ENCODE data around the gene HP.
A peak's percentile ranks its signal among the peaks of the same experiment; 100 is the strongest.

The HP gene

DNA sequence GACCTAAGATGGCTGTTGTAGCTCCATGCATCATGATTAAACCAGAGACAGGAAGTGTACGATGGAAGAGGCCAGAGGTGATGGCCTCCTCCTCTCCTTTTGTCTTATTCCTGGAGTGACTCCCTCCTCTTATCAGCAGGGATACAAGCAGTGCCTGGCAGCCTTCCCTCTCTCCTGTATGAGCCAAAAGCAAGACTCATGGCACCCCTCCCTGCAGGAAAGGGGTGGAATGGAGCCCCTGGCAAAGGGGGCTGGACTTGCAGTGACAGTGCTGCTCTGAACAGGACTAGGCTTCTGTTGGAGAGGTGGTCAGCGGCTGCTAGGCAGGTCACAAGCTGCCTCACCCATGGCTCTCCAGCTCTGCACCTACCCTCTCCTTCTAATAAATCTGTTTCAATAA is 30.7 kb downstream of the HP start:
- no peak for DNase-seq (ENCODE audit: low read depth in 2 of 2, low spot score in 1 of 2)

DNA sequence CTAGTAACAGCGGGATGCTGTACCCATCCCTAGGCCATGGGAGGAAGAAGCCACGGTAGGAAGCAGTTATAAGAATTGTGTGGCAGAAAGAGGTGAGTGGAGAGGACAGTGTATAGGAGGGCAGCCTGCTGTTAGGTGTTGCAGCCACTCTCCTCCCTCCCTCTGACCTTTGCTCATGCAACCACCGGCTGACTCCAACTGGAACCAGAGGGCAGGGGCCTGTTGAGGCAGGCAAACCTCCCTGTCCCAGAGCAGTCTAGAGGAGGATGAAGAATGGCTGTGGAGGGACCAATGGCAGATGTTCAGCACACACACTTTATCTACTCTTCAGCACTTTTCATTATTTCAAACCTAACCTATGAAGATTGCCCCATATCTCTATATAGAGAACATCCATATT is 36.9 kb downstream of the HP start:
- no peak for DNase-seq (ENCODE audit: low read depth in 2 of 2, low spot score in 1 of 2)

DNA sequence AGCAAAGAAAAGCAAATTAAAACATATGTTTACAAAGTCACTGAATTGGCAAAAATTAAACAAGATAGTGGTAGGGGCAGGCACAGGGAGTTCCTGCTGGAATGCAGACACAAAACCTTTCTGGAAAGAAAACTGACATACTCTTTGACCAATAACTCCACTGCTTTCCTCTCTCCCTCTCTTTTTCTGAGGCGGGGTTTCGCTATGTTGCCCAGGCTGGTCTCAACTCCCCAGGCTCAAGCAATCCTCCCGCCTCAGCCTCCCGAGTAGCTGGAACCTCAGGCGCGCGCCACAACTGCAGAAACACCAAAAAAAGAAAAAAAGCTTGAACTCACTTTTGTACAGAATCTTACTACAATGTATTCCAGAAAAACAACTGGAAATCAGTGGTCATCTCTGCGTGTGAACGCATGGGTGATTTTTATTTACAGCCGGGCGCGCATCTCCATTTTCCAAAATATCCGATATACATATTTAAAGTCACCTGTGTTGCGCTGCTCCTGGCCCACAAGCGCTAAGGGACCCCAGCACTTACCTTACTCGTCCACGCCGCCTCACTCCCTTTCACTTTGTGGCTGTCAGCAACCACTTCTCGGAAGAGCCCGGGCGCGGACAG is 38.6 kb downstream of the HP start:
- DNase-seq (ENCODE audit: low read depth in 2 of 2, low spot score in 1 of 2) = no peak

DNA sequence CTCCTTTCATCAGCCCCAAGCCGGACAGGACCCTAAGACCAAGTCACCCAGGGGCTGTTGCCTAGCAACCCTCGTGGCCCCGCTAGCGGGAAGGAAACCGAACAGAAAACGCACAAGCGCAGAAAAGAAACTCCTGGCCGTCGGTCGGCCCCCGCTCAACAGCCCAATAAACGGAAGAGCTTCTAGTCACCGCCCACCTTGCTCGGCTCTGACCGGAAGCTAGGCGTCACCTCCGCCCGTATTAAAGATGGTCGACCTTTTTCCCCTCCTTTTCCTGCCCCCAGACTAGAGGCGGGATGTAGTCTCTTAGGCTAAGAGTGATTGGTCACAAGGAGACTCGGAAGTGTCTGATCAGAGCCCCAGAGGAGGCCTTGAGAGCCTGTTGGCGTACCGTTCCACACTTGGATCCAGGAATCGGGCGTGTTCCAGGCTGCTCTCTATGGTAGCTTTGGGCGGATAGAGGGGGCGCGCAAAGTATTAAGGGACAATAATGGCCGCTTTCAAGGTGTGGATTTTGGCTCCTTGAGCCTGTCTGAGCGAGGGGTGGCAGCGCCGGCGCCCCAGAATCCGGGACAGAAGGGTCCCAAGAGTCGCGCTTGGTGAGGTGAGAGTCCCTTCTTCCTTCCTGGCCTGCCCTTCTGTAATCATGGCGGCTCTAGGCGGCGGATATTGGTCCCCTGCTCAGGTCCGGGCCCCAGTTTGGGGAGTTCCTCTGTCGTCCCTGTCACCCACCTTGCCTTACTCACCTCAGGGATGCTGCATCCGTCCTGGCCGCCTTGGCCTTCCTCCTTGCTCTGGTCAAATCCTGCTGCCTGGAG is 39.4 kb downstream of the HP start, which contains the start of the genes DHX38 and TXNL4B:
TSS of gene DHX38 (plus strand) at position 400 of the 818 bp plus-strand sequence. CDS start 2,311 bp downstream, outside the sequence.
TSS of gene TXNL4B (minus strand) at position 173 of the 818 bp plus-strand sequence. CDS start 2,871 bp downstream, outside the sequence.
- peak; percentile 83 to 86 for DNase-seq (ENCODE audit: low read depth in 2 of 2, low spot score in 1 of 2)

DNA sequence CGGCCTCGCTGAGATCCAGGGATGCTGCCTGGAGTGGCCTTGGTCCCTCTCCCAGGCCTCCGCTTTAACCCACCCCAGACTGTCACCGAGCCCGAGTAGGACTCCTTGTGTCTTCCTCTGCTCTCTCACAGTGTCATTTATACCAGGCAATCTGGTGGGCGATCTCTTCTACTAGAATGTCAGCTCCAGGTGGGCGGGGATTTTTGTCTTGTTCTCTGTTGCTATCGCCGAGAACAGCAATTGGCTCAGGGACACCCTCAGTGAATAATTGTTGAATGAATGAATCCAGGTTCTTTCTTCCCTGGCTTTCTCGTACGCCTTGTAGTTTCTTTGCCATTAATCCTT is 39.9 kb downstream of the HP start:
- DNase-seq (ENCODE audit: low read depth in 2 of 2, low spot score in 1 of 2) = peak; percentile 27 to 47

DNA sequence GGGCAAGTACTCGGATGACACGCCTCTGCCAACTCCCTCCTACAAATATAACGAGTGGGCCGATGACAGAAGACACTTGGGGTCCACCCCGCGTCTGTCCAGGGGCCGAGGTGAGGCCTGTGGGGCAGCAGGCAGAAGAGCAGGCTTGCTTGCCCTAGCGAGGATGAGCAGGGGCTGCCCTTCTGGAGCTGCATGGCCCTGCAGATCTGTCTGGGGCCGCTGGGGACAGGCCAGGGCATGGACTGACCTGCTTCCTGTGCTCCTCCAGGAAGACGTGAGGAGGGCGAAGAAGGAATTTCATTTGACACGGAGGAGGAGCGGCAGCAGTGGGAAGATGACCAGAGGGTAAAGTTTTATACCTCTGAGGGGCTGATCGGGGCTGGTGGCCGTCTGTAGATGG is 44.6 kb downstream of the HP start:
- DNase-seq (ENCODE audit: low read depth in 2 of 2, low spot score in 1 of 2) = no peak

DNA sequence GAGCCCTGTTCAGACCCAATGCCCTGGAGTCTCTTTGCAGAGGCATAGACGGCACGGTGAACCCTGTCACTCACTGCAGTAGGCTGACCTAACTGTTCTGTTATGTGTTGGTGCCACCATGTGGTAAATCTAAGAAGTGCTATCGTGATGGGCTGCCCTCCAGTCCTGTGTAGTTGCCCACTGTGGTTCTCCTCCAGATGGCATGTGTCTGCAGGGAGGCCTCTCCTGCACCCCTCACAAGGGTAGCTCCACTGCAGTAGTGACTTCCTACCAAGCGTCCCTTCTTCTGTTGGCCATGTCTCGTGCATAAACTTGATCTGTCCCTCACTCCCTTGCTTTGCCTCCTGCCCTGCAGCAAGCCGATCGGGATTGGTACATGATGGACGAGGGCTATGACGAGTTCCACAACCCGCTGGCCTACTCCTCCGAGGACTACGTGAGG is 45.1 kb downstream of the HP start:
- DNase-seq (ENCODE audit: low read depth in 2 of 2, low spot score in 1 of 2) = peak in 1 of 2 donors; percentile 8

DNA sequence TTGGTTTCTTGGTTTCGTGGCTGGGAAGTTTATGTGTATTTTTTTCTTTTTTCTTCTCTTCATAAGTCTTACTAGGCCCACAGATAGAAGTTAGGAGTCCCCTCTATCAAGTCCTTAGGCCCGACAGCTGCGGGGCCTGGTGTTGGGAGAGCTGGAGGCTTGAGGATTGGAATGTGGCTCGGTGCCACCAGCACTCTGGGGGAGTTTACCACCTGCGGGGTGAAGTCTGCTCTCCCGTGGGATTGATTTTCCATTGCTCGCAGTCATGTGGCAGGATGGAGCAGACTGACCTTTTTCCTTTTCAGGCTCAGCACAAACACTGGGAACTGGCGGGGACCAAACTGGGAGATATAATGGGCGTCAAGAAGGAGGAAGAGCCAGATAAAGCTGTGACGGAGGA is 46.9 kb downstream of the HP start:
- no peak for DNase-seq (ENCODE audit: low read depth in 2 of 2, low spot score in 1 of 2)

DNA sequence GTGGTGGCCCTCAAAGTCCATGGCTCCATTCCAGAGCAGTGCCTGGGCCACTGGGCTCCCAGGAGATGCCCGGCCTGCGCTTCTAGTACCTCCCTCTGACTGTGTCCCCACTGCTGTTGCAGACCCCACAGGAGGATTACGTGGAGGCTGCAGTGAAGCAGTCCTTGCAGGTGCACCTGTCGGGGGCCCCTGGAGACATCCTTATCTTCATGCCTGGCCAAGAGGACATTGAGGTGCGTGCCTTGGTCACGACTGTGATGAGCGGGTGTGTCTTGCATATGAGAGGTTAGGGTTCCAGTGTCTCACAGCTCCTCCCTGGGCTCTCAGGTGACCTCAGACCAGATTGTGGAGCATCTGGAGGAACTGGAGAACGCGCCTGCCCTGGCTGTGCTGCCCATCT is 50.6 kb downstream of the HP start:
- DNase-seq (ENCODE audit: low read depth in 2 of 2, low spot score in 1 of 2) = no peak

DNA sequence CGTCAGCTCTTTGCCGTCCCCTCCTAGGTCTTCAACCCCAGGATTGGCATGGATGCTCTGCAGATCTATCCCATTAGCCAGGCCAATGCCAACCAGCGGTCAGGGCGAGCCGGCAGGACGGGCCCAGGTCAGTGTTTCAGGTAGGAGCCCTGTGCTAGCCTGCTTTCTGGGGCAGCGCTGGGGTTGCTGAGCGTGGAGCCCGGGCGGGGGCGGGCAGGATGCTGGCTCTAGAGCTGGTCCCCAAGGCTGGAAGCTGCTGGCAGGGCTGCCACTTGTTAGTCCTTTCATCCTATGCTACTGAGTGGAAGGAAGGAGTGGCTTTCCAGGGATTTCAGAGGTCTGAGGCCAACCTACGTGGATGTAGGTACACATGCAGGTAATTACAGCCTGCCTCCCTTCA is 51.7 kb downstream of the HP start:
- DNase-seq (ENCODE audit: low read depth in 2 of 2, low spot score in 1 of 2) = no peak

DNA sequence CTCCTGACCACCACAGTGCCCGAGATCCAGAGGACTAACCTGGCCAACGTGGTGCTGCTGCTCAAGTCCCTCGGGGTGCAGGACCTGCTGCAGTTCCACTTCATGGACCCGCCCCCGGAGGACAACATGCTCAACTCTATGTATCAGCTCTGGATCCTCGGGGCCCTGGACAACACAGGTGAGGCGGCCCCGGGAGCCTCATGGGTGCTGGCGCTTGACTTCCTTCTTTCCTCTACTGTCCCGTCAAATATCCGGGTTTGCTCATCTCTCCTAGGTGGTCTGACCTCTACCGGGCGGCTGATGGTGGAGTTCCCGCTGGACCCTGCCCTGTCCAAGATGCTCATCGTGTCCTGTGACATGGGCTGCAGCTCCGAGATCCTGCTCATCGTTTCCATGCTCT is 53.1 kb downstream of the HP start:
- DNase-seq (ENCODE audit: low read depth in 2 of 2, low spot score in 1 of 2) = no peak

DNA sequence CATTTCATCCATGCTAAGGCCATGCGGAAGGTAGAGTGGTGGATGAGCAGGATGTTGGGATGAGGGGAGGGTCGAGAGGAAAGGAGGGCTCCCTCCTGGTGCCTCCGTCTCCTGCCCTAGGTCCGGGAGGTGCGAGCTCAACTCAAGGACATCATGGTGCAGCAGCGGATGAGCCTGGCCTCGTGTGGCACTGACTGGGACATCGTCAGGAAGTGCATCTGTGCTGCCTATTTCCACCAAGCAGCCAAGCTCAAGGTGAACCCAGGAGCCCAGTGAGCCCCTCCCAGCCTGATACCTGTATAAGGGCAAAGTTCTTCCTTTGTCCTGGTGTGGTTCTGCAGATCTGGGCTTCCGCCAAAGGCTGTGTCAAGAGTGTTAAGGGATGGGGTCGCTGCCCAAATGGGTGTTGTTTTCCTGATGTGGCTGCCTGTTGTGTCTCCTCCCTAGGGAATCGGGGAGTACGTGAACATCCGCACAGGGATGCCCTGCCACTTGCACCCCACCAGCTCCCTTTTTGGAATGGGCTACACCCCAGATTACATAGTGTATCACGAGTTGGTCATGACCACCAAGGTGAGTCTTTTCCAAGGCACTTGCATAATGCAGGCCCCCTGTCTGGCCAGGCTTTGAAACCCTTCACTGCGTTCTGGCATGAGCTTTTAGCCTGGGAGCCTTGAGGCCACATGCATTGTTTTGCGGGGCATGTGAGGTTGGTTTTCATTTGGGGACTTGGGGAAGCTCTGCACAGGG is 54.2 kb downstream of the HP start:
- DNase-seq (ENCODE audit: low read depth in 2 of 2, low spot score in 1 of 2) = no peak

DNA sequence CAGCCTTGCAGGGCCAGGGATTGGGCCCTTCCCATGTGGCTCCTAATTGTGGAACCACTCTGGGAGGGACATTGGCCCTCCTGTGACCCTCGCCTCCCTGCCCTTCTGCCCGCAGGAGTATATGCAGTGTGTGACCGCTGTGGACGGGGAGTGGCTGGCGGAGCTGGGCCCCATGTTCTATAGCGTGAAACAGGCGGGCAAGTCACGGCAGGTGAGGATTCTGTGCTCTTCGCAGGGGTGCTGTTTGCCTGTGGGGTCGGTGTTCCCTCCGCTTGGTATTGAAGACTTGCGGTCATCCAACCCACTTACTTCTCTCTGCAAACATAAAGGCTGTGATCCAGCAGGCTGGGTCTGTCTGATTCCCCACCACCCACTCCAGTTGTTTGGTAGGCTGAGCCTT is 55.0 kb downstream of the HP start:
- DNase-seq (ENCODE audit: low read depth in 2 of 2, low spot score in 1 of 2) = no peak

DNA sequence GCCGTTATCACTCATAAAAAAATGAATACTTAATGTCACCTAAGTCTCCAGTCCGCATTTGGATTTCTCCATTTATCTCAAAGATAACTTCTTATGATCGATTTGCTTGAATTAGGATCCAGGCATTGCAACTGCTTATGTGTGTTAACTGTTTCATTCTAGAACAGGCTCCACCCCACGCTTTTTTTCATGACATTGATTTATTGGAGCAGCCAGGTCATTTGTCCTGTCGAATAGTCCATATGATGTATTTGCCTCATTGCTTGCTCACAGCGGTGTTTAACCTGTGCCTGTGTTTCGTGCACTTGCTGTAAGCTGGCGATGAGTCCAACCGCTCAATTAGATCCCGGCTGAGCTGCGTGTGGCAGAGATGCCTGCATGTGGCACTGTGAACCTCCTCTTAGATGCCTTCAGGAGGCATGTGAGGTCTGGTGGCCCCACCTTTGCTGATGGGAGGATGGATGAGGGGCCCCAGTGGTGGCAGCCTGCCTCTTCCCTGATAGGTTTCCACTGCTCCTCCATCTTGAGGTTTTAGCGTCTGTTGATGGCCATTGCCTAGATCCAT is 55.7 kb downstream of the HP start:
- no peak for DNase-seq (ENCODE audit: low read depth in 2 of 2, low spot score in 1 of 2)
